T-helper 2 cell treated with Interferon-gamma antibody and Interleukin-4, amounts not matched to agents 5 μg/mL and 100 μg/mL, for 36 hours (primary cell): Measurements from ENCODE around the gene PFKM.

Source experiments
- DNase-seq: peaks from one replicate; pipeline ENCODE4 v3.0.0; 2021; ENCODE audit warnings: low spot score
- H3K27ac Mint-ChIP-seq: one replicate; pipeline ENCODE4 v1.8.0; 2021; ENCODE audit warnings: mild to moderate bottlenecking, mixed read lengths
- H3K27me3 Mint-ChIP-seq: one replicate; pipeline ENCODE4 v1.8.0; 2021; ENCODE audit warnings: low read depth, mixed read lengths
- H3K36me3 Mint-ChIP-seq: one replicate; pipeline ENCODE4 v1.8.0; 2021; ENCODE audit warnings: low read depth, mixed read lengths
- H3K4me1 Mint-ChIP-seq: one replicate; pipeline ENCODE4 v1.8.0; 2021; ENCODE audit warnings: low read depth, mixed read lengths
- H3K4me3 Mint-ChIP-seq: one replicate; pipeline ENCODE4 v1.8.0; 2022; ENCODE audit warnings: mild to moderate bottlenecking, moderate library complexity, mixed read lengths
- H3K9me3 Mint-ChIP-seq: one replicate; pipeline ENCODE4 v1.8.0; 2021; ENCODE audit warnings: mixed read lengths

The PFKM gene

DNA sequence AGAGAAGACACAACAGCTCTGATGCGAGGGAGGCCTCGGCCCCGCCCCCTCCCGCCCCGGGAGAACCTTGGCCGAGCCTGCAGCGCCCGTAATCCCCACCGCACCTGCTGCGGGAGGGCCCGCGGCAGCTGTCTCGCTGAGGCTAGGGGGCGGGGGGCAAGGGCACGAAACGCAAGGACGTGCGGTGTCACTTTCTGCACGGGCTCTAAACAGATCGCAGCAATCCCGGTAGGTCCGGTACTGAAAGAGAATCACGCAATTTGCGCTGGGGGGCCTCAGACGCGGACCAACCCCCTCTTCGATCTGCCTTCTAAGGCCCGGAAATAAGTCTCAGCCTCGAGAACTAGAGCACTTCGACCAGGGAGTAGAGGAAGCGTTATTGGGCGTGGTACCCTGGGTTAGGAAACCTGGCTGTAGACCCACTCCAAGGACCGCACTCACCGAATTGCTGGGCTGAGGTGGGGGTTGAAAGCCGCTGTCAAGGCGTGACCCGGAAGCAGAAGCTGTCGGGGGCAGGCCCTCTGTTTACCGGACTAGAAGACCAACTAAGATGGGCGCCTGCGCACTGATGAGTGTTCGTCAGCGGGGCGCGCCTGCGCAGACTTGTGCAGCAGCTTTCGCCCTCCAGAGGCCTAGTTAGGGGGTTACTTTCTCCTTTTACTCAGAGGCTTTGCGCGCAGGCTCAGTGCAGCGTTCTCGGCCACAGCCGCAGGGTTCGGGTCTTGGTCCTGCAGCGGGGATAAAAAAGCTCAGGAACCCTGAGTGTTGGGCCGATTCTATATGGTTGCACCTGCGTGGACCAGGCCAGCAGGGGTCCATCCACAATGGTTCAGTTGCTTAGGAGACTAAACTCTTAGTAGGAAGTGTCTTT is 38.1 kb downstream of the PFKM start, which contains the start of gene ASB8:
ASB8 (minus strand) TSS at position 498 of the 871 bp plus-strand sequence. CDS start 4,019 bp downstream, outside the sequence.
- peak within 1 kb of the TSS; percentile 97 for H3K4me3 Mint-ChIP-seq
- peaks cover 26% of the 10 kb centered on the region for H3K4me1 Mint-ChIP-seq
- H3K9me3 Mint-ChIP-seq = no peaks in the 10 kb centered on the region
- DNase-seq = peak; percentile 99
- H3K36me3 Mint-ChIP-seq = peaks cover 9% of the 10 kb centered on the region
- peaks cover 3% of the 10 kb centered on the region for H3K27me3 Mint-ChIP-seq
- H3K27ac Mint-ChIP-seq = peak within 1 kb of the TSS; percentile 97

DNA sequence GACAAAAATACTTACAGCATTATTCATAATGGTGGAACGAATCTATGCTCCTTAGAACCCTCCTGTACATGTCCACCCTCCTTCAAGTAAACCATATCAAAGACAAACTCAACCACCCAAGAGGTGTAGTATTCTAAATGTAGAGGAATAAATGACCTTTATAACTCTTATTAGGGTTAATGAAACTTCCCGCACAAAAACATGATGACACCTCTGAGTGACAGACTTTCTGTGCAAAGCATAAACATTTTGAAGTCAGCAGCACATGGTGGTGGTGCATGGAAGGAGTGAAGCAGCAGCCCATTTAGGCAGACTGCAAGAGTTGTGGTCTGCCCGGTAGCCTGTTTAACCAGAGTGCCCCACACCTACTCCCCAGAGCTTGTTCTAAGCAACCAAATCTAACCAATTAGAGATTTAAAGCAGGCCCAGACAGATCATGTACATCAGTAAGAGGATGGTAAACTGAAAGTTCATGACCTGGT is 38.8 kb downstream of the PFKM start:
- H3K27me3 Mint-ChIP-seq = peaks cover 4% of the 10 kb centered on the region
- H3K9me3 Mint-ChIP-seq = no peaks in the 10 kb centered on the region
- H3K36me3 Mint-ChIP-seq = peaks cover 8% of the 10 kb centered on the region
- peaks cover 23% of the 10 kb centered on the region for H3K4me1 Mint-ChIP-seq
- H3K4me3 Mint-ChIP-seq = peak overlapping the region; percentile 97
- no peak for DNase-seq
- H3K27ac Mint-ChIP-seq = peak overlapping the region; percentile 97

DNA sequence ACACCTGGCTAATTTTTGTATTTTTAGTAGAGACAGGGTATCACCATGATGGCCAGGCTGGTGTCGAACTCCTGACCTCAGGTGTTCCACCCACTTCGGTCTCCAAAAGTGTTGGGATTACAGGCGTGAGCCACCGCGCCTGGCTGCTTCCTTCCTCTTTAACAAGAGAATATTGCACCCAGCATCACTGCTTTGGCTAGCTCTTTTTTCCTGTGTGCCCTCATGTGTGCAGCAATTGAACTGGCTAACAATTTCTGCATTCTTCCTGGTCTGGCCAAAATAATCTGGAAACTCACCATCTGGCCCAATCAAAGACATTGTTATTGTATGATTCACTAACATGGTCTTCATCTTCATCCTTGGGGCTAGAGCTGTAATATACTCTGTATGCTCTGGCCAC is 40.9 kb downstream of the PFKM start:
- DNase-seq = no peak
- Mint-ChIP-seq H3K4me1 (peaks cover 18% of the 10 kb centered on the region), H3K27ac (no peak overlapping the region), H3K4me3 (no peak overlapping the region), H3K9me3 (no peaks in the 10 kb centered on the region), H3K36me3 (no peaks in the 10 kb centered on the region), H3K27me3 (peaks cover 13% of the 10 kb centered on the region)

DNA sequence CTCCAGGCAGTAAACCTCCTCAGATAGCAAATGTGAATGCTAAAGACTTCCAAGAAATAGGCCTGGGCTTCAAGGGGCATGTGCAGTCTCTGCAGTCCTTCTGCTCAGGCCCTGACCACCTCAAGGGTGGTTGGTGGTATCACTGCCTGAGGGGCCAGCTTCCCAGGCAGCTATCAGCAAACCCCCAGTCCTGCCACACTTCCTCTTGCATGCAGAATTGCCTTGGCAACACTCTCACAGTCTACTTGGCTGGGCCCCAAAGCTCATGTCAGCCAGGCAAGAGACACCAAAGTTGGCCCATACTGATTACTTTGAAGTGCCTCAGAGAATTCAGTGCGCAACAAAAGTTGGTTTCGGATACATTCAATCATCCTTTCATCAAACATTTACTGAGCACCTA is 41.6 kb downstream of the PFKM start:
- Mint-ChIP-seq H3K9me3 (no peaks in the 10 kb centered on the region), H3K27ac (no peak overlapping the region), H3K4me3 (no peak overlapping the region), H3K27me3 (peaks cover 17% of the 10 kb centered on the region), H3K36me3 (no peaks in the 10 kb centered on the region), H3K4me1 (peaks cover 20% of the 10 kb centered on the region)
- no peak for DNase-seq

DNA sequence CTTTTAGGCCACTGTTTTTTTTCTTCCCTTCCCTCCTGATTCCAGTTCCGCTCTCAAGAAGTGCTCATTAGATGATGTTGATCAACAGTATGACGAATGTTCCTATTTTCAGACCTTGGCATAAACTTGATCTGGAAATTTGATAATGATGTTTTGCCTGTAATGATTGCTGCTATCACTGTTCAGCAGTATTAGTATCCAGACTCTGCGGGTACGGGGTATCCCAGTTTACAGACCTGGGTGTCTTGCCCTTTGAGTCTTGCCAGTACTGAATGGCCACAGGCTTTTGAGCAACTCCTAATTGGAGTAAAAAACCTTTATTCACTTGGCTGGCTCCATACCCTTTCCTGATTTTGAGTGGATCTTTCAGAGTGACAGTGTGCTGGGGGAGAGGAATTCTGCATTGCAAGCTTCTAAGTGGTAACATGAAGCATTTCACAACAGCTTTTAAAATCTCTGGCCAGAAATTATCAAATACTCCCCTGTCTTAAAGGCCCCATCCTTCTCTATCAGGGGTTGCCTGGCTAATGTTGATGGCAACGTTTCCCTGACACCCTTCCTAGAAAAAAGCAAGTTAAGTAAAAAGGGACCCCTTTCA is 44.1 kb downstream of the PFKM start:
- Mint-ChIP-seq H3K36me3 (no peaks in the 10 kb centered on the region), H3K27me3 (peaks cover 24% of the 10 kb centered on the region), H3K4me3 (no peak overlapping the region), H3K27ac (no peak overlapping the region), H3K4me1 (peaks cover 5% of the 10 kb centered on the region), H3K9me3 (no peaks in the 10 kb centered on the region)
- no peak for DNase-seq

DNA sequence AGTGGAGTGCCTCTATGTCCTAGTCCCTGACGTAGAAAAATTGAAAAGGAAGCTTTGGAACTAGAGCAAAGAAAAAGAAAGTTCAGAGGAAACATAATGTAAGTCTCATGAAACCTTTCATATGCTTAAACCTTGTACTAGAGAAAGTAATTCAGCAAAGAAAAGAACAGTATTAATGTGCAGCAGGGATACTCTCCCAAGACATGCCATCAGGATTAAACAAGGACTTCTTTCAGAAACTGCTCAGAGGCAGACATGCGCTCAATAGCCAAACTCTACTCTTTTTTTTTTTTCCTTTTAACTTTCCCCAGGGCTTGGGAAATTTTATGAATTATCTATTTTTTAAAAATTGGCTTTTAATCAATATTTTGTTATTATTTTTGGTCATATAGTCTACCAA is 45.3 kb downstream of the PFKM start:
- H3K4me3 Mint-ChIP-seq = no peak overlapping the region
- no peak for DNase-seq
- H3K36me3 Mint-ChIP-seq = no peaks in the 10 kb centered on the region
- peaks cover 24% of the 10 kb centered on the region for H3K27me3 Mint-ChIP-seq
- H3K27ac Mint-ChIP-seq = no peak overlapping the region
- H3K4me1 Mint-ChIP-seq = peaks cover 2% of the 10 kb centered on the region
- H3K9me3 Mint-ChIP-seq = no peaks in the 10 kb centered on the region

DNA sequence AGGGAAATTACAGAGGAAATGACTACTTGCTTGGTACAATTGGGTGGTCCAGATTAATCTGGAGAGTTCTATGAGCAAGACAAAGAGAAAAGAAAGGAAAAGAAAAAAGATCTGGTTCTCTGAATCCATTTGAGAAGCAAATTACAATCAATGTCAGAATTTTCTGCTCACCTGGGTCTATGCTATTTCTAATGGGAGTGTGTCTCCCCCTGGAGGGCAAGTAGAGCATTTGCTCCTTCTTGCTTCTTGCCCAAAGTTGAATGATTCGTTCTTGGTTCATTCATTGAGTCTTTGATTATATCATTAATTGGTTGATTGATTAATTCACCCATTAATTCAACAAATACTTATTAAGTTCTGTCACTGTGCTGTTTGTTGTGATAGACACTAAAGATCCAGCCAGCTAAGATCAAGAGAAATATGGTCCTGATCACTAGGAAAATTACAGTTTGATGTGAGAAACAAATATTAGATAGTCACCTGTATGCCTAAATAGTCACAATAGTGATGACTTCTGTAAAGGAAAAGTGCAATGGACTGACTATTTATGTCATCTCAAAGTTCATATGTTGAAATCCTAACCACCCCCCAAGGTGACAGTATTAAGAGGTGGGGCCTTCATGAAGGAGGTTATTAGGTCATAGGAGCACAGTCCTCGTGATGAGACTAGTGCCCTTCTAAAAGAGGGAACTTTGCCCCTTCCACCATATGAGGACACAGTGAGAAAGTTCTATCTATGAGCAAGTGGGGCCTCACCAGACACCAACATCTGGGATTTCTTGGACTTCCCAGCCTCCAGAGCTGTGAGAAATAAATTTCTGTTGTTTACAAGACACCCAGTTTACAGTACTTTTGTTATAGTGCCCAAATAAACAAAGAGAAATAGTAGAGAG is 46.2 kb downstream of the PFKM start:
- Mint-ChIP-seq H3K27me3 (peaks cover 24% of the 10 kb centered on the region), H3K36me3 (no peaks in the 10 kb centered on the region), H3K9me3 (no peaks in the 10 kb centered on the region), H3K4me3 (no peak overlapping the region), H3K27ac (no peak overlapping the region), H3K4me1 (peaks cover 2% of the 10 kb centered on the region)
- no peak for DNase-seq

DNA sequence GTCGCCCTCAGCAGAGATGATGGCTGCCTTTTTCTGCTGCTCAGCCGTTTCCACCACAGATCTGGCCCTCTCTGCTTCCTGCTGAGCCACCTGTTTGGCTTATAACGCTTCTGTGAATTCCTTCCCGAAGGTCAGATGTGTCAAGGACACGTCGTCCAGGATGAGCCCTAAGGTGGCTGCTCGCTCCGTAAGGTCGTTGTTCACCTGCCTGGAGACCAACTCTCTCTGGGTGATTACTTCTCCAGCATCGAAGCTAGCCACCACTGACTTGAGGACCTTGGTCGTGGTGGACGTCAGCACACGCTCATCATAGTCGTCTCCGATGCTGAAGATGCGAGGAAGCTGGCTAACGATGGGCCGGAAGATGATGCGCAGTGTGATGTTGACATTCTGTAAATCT is 49.8 kb downstream of the PFKM start:
- Mint-ChIP-seq H3K9me3 (no peaks in the 10 kb centered on the region), H3K4me3 (no peak overlapping the region), H3K27me3 (peaks cover 13% of the 10 kb centered on the region), H3K4me1 (peaks cover 2% of the 10 kb centered on the region), H3K36me3 (no peaks in the 10 kb centered on the region), H3K27ac (no peak overlapping the region)
- DNase-seq = no peak

DNA sequence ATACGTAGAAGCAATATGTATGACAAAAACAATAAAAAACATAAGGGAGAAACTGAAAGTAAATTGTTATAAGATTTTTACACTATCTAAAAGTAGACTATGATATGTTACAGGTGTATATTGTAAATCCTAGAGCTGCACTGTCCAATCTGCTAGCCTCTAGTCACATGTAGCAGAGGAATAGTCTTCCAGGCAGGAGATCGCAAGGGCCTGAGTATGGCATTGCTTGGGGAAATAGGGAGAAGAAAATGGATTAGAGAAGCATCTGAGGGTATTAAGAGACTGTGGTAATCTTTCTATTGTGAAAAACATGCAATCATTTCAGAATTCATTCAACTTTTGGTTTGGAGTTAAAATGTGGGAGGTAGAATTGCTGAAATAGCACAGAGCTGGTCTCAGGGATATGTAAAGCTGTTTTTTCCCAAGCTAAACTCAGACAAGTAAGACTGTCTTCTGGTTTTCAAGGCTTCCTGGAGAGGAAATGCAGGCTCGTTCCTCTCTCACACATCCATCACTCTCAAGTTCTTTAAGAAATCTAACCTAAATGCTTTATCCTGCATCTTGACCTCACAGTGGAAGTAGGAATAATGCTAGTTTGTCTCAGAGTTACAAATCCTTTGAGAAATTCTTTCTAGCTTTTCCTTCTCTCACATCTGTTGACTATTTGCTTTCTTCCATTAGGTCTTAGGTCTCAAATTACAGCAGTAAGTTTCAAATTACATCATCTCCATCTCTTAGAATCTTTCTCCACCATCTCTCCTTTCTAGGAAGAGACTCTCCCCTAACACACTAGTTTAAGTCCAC is 56.7 kb downstream of the PFKM start:
- no peaks in the 10 kb centered on the region for H3K9me3 Mint-ChIP-seq
- H3K4me1 Mint-ChIP-seq = peaks cover 12% of the 10 kb centered on the region
- no peaks in the 10 kb centered on the region for H3K36me3 Mint-ChIP-seq
- H3K27me3 Mint-ChIP-seq = peaks cover 26% of the 10 kb centered on the region
- H3K4me3 Mint-ChIP-seq = peak overlapping the region; percentile 69
- H3K27ac Mint-ChIP-seq = peak overlapping the region; percentile 67
- no peak for DNase-seq

DNA sequence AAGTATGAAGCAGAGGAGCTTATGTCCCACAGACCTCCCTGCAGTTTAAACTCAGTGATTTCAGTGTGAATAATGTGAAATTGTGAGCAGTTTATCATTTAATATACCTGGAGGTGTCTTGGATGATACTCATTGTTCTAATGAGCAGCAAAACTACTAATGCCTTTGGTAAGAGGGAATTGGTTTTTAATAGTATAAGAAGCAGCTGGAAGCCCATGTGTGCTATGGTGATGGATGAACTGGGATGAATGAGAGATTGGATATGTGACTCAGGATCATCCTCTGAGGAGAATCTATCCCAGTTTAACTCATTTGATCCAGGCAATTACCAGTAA is 57.2 kb downstream of the PFKM start:
- DNase-seq = no peak
- Mint-ChIP-seq H3K27me3 (peaks cover 32% of the 10 kb centered on the region), H3K36me3 (no peaks in the 10 kb centered on the region), H3K4me3 (peak overlapping the region; percentile 69), H3K4me1 (peaks cover 12% of the 10 kb centered on the region), H3K27ac (no peak overlapping the region), H3K9me3 (no peaks in the 10 kb centered on the region)

DNA sequence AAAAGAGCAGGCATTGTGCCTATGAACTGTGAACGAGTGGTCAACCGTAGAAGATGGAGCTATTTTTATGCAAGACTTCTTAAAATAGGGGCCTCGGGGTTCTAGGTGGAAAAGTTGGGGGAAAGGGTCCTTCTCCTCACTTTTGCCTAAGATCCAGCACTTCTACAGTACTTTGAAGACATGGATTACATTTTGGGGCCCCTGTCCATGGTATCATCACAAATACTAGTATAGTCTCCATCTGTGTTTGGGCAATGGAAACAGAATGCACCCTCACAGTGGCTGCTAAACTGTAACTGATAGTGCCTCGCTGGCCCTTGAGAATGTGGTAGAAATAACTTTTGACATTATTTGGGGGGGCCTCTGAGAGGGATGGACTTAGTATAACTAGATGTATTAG is 58.8 kb downstream of the PFKM start:
- Mint-ChIP-seq H3K4me1 (peaks cover 17% of the 10 kb centered on the region), H3K36me3 (no peaks in the 10 kb centered on the region), H3K27me3 (peaks cover 41% of the 10 kb centered on the region), H3K27ac (no peak overlapping the region), H3K4me3 (no peak overlapping the region), H3K9me3 (no peaks in the 10 kb centered on the region)
- no peak for DNase-seq

DNA sequence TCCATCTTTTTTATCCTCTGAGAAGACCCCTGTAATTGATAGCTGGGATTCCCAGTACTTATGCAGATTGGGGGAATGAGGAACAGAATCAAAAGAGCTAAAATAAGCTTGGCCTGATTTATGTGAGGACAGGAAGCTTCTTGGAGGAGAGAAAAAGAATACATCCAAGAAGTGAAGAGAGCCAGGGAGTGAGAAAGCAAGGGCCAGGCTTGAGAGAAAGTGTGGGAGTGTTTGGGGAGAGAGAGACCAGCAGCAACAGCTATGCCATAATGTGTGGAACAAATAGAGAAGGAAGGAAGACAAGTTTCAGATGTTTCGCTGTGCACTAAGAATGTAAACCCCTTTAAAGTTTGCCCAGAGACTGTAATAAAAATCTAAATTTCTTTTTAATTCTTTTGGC is 60.3 kb downstream of the PFKM start:
- Mint-ChIP-seq H3K27me3 (peaks cover 46% of the 10 kb centered on the region), H3K36me3 (no peaks in the 10 kb centered on the region), H3K9me3 (no peaks in the 10 kb centered on the region), H3K27ac (no peak overlapping the region), H3K4me1 (peaks cover 19% of the 10 kb centered on the region), H3K4me3 (no peak overlapping the region)
- no peak for DNase-seq

DNA sequence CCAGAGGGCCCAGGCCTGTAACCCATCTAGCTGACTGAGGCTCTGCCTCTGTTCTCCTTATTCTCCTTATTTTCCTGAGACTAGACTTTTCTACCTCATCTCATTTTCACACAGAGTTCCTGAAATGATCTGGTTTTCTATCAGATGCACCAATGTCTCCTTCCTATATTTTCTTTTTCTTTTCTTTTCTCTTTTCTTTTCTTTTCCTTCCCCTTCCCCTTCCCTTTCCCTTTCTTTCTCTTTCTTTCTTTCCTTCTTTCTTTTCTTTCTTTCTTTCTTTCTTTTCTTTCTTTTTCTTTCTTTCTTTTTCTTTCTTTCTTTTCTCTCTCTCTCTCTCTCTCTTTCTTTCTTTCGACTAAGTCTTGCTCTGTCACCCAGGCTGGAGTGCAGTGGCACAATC is 61.3 kb downstream of the PFKM start:
- H3K4me3 Mint-ChIP-seq = no peak overlapping the region
- H3K9me3 Mint-ChIP-seq = no peaks in the 10 kb centered on the region

More for the DNA sequence above, 61.3 kb downstream of the PFKM start:
- Mint-ChIP-seq H3K4me1 (peaks cover 19% of the 10 kb centered on the region), H3K36me3 (no peaks in the 10 kb centered on the region), H3K27me3 (peaks cover 55% of the 10 kb centered on the region), H3K27ac (no peak overlapping the region)
- no peak for DNase-seq
